GM18861 (cell line): ENCODE results near the gene RERE.

Experiments used
- ATAC-seq: cut with Tn5 transposase; IDR thresholded peaks from one replicate; pipeline ENCODE4 v1.9.1; 2021; ENCODE audit not compliant: unreplicated experiment

Gene RERE

DNA sequence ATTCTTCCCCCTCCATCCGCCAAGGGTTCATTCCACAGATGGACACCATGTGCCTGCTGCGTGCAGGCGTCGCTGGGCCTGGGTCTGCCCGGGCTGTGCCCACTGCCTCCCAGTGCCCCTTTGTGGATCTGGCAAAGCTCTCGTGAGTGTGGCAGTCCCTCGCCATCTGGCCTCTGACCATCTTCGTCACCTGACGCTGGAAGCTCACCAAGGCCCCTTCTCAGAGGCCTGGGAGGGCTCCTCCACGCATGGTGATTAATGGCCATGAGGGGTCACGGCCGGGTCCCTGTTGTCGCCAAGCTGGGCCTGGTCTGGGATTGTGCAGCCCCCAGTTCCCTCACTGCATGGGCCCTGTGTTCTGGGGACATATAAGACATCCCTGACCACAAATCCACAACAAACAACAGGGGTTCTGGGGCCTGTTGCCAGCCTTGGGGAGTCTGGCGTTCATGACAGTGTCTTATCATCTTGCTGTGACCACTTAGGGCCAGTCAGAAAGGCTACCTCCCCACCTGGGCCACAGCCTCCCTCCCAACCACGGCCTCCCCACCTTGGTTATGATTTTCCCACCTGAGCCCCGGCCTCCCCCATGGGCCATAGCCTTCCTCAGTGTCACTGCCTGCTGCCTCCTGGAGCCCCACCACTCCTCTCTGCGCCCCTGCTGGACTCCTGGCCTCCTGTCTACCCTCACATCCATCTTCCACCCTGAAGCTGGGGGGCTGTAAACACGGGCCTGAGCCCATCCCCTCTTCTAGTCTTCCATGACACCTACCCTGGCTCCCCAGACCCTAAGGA, 471.6 kb downstream of the RERE start:
- ATAC-seq: no peak

DNA sequence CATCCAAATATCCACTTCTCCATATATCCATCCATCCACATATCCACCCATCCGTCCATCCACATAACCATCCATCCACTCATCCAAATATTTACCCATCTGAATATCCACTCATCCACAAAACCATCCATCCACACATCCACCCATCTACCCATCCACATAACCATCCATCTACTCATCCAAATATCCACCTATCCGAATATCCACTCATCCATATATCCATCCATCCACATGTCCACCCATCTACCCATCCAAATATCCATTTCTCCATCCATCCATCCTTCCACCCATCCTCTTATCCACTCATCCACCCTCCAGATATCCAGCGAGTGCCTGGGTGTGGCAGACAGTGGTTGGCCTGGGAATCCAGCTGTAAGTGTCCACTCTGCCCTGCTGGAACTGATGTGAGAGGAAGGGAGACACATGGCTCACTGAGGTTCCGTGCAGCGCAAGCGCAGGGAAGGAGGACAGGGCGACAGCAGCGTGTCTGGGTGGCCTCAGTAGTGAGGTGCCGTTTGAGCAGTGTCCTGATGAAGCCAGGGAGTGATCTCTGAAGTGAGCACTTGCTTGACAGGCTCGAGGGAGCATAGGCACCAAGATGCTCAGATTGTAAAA, 472.4 kb downstream of the RERE start:
- ATAC-seq: no peak

DNA sequence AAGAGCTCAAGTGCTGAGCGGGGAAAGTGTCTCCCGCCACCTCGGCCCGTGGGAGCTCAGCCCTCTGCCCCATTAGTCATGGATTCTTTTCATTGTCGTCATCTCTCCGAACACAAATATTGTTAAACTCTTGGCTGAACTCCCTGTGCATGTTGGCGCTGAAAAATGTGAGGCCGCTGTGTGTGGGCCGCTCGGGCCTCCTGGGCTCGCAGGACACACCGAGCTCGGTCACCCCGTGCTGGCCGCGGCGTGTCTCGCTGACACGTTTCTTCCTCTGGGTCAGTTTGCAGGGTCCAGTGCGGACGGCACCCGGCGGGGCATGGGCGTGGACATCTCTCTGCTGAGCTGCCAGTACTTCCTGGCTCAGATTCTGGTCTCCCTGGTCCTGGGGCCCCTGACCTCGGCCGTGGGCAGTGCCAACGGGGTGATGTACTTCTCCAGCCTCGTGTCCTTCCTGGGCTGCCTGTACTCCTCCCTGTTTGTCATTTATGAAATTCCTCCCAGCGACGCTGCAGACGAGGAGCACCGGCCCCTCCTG, 473.9 kb downstream of the RERE start:
- ATAC-seq: no peak

DNA sequence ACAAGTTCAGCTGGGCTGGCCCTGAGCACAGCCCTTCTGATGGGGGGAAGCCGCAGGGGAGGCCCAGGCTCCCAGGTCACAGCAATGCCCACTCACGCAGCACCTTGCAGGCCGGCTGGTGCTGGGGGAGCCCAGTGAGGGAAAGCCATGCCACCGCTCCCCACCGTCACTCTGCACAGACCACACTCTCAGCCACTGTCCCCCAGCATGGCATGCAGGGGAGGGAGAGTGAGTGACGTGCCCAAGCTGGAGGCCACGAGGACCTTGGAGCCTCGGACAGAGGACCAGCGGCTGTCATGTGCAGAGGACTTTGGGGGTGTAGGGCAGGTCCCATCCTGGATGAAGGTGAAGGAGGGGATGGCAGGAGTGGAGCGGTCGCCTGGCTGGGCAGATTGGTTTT, 474.4 kb downstream of the RERE start:
- no peak for ATAC-seq

DNA sequence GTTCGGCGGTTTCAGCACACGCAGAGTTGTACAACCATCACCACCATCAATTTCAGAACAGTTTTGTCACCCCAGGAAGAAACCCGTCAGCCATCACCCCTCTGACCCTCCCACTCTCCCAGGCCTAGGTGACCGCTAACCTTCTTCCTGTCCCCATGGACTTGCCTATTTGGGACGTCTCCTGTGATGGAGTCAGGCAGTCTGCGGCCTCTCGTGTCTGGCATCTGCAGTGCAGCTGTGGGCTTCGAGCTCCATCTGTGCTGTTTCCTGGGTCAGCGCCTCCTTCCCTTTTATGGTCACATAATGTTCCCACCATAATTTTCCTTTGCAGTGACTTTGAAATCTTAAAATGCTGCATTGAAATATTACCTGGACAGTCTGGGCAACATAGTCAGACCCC, 475.1 kb downstream of the RERE start:
- no peak for ATAC-seq

DNA sequence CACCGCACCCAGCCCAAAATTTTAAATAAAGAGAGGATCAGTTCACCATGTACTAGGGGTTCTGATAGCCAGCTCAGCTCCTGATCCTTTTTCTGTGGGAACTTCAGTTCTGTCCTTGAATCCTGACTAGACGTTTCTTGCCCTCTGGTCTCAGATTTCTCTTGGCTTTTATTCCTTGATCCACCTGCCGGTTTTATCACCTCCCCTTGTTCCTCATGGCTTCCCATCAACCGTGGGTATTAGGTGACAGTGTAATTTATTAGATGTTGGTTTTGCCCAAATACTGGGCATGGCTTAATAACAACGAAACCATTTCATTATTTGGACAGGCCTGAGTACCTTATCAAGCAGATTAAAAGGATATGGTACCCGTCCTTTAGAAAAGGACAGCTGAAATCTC, 477.0 kb downstream of the RERE start:
- no peak for ATAC-seq

DNA sequence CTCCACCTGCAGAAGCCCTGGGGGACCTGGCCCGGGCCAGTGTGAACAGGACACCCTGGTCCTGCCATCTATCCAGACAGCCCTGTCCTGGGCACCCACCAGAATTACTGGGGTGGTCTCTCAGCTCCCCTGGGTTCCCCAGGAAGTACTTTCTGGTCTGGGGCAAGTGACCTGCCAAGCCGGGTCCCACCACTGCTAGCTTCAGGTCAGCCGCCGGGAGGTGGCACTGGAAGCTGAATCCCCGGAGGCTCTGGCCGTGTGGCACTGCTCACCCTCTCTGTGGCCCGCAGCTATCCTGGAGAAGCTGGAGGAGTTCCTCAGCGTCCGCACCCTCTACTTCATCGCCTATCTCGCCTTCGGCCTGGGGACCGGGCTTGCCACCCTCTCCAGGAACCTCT, 478.2 kb downstream of the RERE start:
- ATAC-seq: no peak

DNA sequence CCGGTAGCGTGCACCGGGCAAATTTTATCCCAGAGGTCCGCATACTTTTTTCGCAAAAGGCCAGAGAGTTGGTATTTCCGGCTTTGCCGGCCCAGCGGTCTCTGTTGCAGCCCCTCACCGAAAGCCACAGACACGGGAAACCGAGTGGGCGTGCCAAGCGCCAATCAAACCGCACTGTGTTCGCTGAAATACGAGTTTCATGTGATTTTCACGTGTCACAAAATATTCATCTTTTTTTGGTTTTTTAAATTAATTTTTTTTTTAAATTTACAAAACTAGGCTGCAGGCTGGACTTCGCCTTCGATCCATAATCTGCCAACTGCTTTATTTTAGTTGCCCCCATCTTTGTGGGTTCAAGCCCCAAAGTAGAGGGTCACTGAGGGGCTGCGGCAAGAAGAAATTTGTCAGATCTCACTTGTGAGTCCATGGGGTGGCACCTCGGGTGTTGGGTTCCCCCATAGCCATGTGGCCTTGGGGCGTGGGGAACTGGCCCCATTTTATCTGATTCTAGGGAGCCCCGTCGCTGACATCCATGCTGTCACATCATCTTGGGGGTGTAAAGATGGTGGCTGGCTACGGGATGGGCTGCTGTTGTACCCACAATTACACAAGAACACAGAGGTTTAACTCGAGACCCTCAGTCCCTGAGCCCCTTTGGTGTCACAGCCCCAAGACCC, 478.8 kb downstream of the RERE start:
- ATAC-seq: no peak

DNA sequence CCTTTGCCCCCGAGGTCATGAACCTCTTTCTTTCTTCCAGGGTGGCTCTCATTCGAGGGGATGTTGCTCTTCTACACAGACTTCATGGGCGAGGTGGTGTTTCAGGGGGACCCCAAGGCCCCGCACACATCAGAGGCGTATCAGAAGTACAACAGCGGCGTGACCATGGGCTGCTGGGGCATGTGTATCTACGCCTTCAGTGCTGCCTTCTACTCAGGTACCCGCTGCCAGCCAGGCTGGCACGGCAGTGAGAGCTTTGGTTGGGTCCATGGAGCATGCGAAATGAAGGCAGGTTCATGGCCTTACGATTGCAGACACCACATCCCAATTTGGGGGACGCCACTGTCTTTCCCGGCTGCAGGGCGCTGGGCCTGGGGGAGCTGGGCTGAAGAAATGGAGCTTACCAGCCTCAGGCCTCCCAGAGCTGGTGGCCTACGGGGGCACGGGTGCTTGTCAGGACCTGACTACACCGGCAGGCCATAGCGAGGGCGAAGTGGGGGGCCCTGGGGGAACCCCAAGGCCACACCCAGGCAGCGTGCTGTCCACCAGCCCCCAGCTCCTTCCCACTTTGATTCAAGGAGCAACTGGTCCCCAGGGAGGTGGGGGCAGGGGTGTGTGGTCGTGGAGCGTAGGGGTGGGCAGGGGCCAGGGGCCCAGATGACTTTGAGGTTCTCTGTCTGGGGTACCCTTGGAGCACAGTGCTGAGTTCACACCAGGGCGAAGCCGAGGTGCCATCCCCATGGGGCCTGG, 479.5 kb downstream of the RERE start:
- ATAC-seq: no peak

DNA sequence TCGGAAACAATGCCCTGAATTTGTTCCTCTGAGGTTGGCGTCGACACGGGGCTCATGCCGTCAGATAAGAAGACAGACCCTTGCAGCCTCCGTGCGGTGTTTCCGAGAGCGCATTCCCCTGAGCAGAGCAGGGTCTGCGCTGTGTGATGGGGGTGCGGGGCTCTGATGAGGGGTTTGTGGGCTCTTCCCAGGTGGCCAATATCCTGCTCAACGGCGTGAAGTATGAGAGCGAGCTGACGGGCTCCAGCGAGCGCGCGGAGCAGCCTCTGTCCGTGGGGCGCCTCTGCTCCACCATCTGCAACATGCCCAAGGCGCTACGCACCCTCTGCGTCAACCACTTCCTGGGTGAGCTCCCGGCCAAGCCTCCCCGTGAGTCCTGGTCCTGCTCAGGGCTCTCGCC, 482.2 kb downstream of the RERE start:
- ATAC-seq: no peak

DNA sequence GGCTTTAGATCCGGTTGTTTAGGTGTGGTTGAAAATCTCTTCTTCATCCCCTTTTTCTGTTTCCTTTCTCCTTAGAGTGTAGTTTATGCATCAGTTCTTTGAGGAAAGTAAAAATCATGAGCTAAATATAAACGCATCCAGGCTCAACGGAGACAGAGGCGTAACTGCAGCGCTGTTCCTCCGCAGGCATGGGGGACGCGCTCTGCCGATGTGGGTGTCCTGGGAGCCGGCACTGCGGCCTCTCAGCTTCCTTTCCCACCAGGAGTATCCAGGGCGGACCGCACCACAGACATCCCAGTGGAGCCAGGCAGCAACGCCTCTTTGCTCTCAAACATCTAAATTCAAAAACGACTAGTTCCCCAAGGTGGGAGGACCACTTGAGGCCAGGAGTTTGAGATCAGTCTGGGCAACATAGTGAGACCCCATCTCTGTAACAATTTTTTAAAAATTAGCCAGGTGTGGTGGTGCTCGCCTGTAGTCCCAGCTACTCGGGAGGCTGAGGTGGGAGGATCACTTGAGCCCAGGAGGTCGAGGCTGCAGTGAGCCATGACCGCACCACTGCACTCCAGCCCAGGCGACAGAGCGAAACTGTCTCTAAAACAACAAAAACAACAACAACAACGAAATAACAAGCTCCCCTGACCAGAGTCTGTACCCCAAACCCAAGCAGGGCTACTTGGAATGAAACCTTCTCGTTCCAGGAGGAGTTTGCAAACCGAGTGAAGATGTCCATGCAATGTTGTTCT, 483.2 kb downstream of the RERE start:
- no peak for ATAC-seq

DNA sequence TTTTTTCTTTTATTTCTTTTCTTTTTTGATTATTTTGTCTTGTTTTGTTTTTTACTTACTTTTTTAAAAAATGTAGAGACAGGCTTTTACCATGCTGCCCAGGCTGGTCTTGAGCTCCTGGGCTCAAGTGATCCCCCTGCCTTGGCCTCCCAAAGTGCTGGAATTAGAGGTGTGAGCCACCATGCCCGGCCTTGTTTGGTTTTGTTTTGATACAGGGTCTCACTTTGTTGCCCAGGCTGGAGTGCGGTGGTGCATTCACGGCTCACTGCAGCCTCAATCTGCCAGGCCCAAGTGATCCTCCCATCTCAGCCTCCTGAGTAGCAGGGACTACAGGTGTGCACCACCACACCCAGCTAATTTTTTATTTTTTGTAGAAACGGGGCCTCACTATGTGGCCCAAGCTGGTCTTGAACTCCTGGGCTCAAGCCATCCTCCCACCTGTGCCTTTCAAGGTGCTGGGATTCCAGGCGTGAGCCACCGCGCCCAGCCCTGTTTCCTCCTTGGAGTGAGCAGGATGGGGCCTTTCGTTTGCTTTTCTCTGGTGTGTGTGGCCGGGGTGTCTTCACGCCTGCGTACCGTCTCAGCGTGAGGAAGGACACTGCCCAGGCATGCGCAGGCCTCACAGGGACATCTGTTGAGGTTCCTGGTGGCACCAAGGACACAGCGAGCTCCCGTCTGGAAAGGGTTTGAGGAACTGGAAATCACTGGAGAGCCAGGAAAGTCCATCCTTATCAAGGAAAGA, 484.0 kb downstream of the RERE start:
- no peak for ATAC-seq

DNA sequence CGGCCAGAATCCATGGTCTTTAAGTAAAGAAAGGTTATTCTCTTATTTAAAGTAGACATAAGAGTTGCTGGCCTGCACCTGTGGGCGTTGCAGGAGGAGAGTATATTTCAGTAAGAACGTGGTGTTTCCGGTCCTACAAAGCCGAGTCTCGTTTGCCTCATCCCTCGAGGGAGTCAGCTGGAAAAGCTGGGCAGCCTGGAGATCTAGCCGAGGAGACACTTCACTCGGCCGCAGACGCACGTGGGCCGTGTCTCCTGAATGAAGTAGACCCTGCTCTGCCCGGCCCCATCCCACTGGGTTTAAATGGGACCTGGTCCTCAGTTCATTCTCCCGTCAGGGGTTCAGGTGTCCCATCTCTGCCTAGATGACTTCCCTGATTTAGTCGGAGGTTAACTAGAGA, 484.6 kb downstream of the RERE start:
- ATAC-seq: no peak

DNA sequence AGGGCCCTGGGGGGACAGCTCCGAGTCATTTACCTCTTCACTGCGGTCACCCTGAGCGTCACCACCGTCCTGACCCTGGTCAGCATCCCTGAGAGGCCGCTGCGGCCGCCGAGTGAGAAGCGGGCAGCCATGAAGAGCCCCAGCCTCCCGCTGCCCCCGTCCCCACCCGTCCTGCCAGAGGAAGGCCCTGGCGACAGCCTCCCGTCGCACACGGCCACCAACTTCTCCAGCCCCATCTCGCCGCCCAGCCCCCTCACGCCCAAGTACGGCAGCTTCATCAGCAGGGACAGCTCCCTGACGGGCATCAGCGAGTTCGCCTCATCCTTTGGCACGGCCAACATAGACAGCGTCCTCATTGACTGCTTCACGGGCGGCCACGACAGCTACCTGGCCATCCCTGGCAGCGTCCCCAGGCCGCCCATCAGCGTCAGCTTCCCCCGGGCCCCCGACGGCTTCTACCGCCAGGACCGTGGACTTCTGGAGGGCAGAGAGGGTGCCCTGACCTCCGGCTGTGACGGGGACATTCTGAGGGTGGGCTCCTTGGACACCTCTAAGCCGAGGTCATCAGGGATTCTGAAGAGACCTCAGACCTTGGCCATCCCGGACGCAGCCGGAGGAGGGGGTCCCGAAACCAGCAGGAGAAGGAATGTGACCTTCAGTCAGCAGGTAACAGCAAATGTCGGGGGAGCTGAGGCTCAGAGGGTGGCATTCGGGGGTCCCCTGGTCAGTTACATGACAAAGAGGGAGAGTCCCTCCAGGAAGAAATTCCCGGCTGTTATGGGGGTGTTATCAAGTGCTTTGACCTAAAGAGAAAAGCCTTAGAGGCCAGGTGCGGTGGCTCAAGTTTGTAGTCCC, 486.9 kb downstream of the RERE start:
- ATAC-seq: no peak

DNA sequence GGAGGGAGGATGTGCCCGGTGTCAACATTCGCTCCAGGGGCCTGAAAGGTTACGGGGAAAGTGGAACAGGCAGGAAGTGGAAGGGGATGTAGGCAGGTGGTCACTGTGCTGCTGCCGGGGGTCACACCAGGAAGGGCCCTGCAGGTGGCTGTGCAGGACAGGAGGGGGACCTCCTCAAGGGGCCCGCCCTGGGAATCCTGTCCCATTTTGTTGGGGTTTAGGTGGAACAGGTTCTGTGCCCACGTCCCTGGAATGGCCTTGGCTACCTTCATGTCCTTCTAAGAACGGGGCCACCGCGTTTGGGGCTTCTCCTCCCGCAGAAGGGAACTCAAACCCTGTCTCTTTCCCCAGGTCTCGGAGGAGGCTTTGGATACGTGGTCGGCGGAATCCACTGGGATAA, 487.6 kb downstream of the RERE start:
- no peak for ATAC-seq

DNA sequence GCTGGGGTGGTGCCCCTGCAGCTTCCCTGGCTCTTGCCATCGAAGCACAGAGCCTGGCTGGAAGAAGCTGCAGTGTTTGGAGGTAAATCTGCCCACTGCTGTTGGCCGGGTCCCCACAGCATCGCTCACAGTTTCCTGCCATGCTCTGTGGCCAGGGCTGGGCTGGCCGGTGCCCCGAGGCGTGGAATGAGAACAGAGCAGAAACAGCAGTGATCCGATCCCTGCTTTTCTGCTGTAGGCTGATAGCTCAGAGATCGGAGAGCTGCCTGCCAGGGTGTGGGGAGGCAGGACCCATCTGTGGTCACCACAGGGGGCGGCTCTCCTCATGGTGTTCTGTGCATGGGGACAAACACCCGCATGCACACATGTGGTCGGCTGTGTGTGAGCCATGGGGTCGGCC, 488.0 kb downstream of the RERE start:
- no peak for ATAC-seq

DNA sequence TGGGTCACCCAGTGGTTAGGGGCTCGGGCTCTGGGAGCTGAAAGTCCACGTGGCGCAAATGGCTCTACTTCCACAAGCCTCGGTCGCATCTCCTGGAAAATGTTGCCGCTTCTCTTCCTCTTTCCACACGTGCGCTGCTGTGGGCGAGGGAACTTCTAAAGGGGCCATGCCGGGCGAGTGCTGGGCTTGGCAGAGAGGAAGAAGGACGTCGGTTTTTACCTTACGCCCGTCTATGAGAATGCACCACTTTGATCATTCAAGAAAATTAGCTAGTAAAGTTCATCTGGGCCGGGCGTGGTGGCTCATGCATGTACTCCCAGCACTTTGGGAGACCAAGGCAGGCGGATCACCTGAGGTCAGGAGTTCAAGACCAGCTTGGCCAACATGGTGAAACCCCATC, 489.2 kb downstream of the RERE start:
- no peak for ATAC-seq

DNA sequence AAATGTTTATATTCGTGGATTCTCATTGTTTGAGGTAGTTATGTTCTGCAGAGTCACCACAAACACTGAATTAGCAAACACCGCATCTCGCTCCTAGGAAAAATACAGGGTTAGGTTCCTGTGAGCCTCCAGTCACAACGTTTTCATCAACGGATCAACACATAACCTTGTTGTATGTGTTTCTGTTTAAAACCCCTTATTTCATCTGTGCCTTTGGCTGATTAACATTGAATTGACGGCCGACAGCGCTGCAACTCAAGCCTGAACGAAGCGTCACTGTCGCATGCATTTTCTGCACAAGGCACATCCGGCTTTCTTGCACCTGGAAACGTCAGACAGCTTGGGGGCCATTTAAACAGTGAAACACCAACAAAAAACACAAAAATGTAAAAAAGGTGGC, 491.2 kb downstream of the RERE start:
- no peak for ATAC-seq

DNA sequence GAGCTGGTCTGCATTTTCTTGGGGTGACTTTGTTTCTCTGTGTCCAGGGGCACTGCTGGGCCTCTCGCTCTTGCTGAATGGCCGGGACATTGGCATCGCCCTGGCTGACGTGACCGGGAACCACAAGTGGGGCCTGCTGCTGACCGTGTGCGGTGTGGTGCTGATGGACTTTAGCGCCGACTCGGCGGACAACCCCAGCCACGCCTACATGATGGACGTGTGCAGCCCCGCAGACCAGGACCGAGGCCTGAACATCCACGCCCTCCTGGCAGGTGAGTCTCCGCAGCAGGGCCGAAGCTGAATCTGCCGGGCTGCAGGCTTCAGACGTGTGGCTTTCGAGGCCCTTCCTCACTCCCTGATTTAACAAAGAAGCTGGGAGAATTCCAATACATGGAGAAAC, 491.7 kb downstream of the RERE start:
- no peak for ATAC-seq
